H1 (cell line): ENCODE measurements around the gene NEK10. TPM values are rescaled to one million over a fixed set of nuclear protein-coding genes. Genes with fewer than 3 reads are reported as not detected.

Experiments
- CTCF ChIA-PET: fragments of 300-600 bp; sonication (Branson Sonifier 250); formaldehyde crosslinking; loops from one replicate; lab custom pipeline; 2021; ENCODE audit not compliant: partially characterized antibody; lab: Charles Lee
- POLR2A ChIA-PET: fragments of 300-600 bp; sonication (Branson Sonifier 250); formaldehyde crosslinking; loops from one replicate; lab custom pipeline; 2021; ENCODE audit warnings: inconsistent platforms; ENCODE audit not compliant: partially characterized antibody; lab: Charles Lee
- DNase-seq, 2 experiments: peaks; one replicate each; pipeline versions ENCODE4 v3.0.0 to v3.0.0-alpha.2; 2010 to 2022; ENCODE audit warnings: low spot score in 2 of 2, low read depth in 1 of 2, mixed read lengths in 1 of 2
- FAIRE-seq: peaks from 2 replicates; lab custom pipeline; 2011; peaks lifted over from hg19 to GRCh38; lab: Jason Lieb, UNC
- H2AFZ ChIP-seq: 2 replicates; pipeline ENCODE4 v1.8.1; 2012; ENCODE audit warnings: low read length, inconsistent platforms
- H2AK5ac ChIP-seq: 2 replicates; pipeline ENCODE4 v1.6.1; 2013; ENCODE audit warnings: low read depth, low read length
- H2BK120ac ChIP-seq: replicated peaks from 2 replicates; pipeline ENCODE3; 2013; ENCODE audit warnings: low read depth, low read length, inconsistent platforms
- H2BK12ac ChIP-seq: 2 replicates; pipeline ENCODE4 v1.6.1; 2013; ENCODE audit warnings: low read depth, low read length
- H2BK15ac ChIP-seq: 2 replicates; pipeline ENCODE4 v1.6.1; 2013; ENCODE audit warnings: low read length
- H2BK20ac ChIP-seq: 2 replicates; pipeline ENCODE4 v1.6.1; 2013; ENCODE audit warnings: low read length
- H2BK5ac ChIP-seq: 2 replicates; pipeline ENCODE4 v1.6.1; 2013; ENCODE audit warnings: low read depth, low read length
- H3K14ac ChIP-seq: 2 replicates; pipeline ENCODE4 v1.6.1; 2013; ENCODE audit warnings: inconsistent platforms; ENCODE audit not compliant: insufficient read length
- H3K18ac ChIP-seq: 2 replicates; pipeline ENCODE4 v1.6.1; 2013; ENCODE audit warnings: low read length; ENCODE audit errors: extremely low read depth
- H3K23ac ChIP-seq: 2 replicates; pipeline ENCODE4 v1.6.1; 2013; ENCODE audit warnings: inconsistent platforms; ENCODE audit not compliant: insufficient read length
- H3K23me2 ChIP-seq: 2 replicates; pipeline ENCODE4 v1.6.1; 2013; ENCODE audit warnings: low read depth, low read length
- H3K27ac ChIP-seq: 2 replicates; pipeline ENCODE4 v1.6.1; 2011; ENCODE audit warnings: low read depth, low read length, inconsistent platforms
- H3K27me3 ChIP-seq, 4 experiments: replicated peaks in 1 of 4; 1 replicate in 1 of 4; 2 replicates in 3 of 4; pipeline versions ENCODE4 v1.6.1 to v1.8.1; 2011 to 2013; ENCODE audit warnings: low read length in 3 of 4, mild to moderate bottlenecking in 3 of 4, inconsistent platforms in 2 of 4, mixed read lengths in 2 of 4, moderate library complexity in 1 of 4; ENCODE audit not compliant: control insufficient read depth in 3 of 4, insufficient read depth in 3 of 4; ENCODE audit errors: extremely low read depth in 1 of 4
- H3K36me3 ChIP-seq, 4 experiments: 2 replicates each; pipeline versions ENCODE4 v1.6.1 to v1.8.1; 2011 to 2013; ENCODE audit warnings: mild to moderate bottlenecking in 4 of 4, low read length in 3 of 4, moderate library complexity in 2 of 4, control low read depth in 1 of 4, inconsistent platforms in 1 of 4; ENCODE audit not compliant: insufficient read depth in 4 of 4, control insufficient read depth in 2 of 4
- H3K4ac ChIP-seq: replicated peaks from 2 replicates; pipeline ENCODE3; 2013; ENCODE audit warnings: low read length, low read depth, mixed read lengths, inconsistent platforms; ENCODE audit not compliant: insufficient read length
- H3K4me1 ChIP-seq, 4 experiments: replicated peaks in 1 of 4; 1 replicate in 1 of 4; 2 replicates in 3 of 4; pipeline versions ENCODE4 v1.6.1 to v1.8.1; 2011 to 2013; ENCODE audit warnings: low read length in 3 of 4, inconsistent platforms in 2 of 4, mixed read lengths in 1 of 4; ENCODE audit not compliant: insufficient read depth in 4 of 4, control insufficient read depth in 3 of 4
- H3K4me2 ChIP-seq, 2 experiments: 2 replicates each; pipeline versions ENCODE4 v1.6.1 to v1.8.1; 2011 to 2013; ENCODE audit warnings: low read depth in 2 of 2, low read length in 2 of 2, control low read depth in 1 of 2, inconsistent platforms in 1 of 2, mild to moderate bottlenecking in 1 of 2; ENCODE audit not compliant: insufficient read depth in 1 of 2
- H3K4me3 ChIP-seq, 4 experiments: fragments of 200-600, 300-600 bp in 1 of 4; sonication (generic), shearing (Covaris generic), sonication (Bioruptor Twin) in 1 of 4; 2 replicates each; pipeline versions ENCODE4 v1.5.1 to v1.8.1; 2011 to 2016; ENCODE audit warnings: low read length in 4 of 4, low read depth in 3 of 4, control low read depth in 2 of 4, inconsistent platforms in 2 of 4, mild to moderate bottlenecking in 2 of 4, mixed read lengths in 1 of 4, moderate library complexity in 1 of 4; ENCODE audit not compliant: insufficient read depth in 2 of 4; ENCODE audit errors: extremely low read depth in 1 of 4
- H3K56ac ChIP-seq: replicated peaks from 2 replicates; pipeline ENCODE3; 2013; ENCODE audit warnings: low read depth, mild to moderate bottlenecking, mixed read lengths, low read length, inconsistent platforms; ENCODE audit not compliant: insufficient read length
- H3K79me1 ChIP-seq: 2 replicates; pipeline ENCODE4 v1.6.1; 2013; ENCODE audit warnings: low read depth, low read length, control low read depth
- H3K79me2 ChIP-seq, 2 experiments: 2 replicates each; pipeline versions ENCODE4 v1.6.1 to v1.8.1; 2012 to 2013; ENCODE audit warnings: low read length in 2 of 2, mild to moderate bottlenecking in 2 of 2, inconsistent platforms in 1 of 2; ENCODE audit not compliant: insufficient read depth in 2 of 2, control insufficient read depth in 1 of 2
- H3K9ac ChIP-seq, 4 experiments: replicated peaks in 1 of 4; 1 replicate in 1 of 4; 2 replicates in 3 of 4; pipeline versions ENCODE4 v1.6.1 to v1.8.1; 2011 to 2013; ENCODE audit warnings: low read depth in 3 of 4, low read length in 3 of 4, control low read depth in 2 of 4, mild to moderate bottlenecking in 2 of 4, moderate library complexity in 2 of 4, inconsistent platforms in 1 of 4; ENCODE audit errors: extremely low read depth in 1 of 4
- H3K9me3 ChIP-seq, 2 experiments: 2 replicates each; pipeline versions ENCODE4 v1.6.1 to v1.8.1; 2012 to 2013; ENCODE audit warnings: mild to moderate bottlenecking in 2 of 2, moderate library complexity in 2 of 2, control low read depth in 1 of 2, inconsistent platforms in 1 of 2, low read depth in 1 of 2, low read length in 1 of 2, mixed read lengths in 1 of 2; ENCODE audit not compliant: insufficient read depth in 2 of 2
- H4K20me1 ChIP-seq, 2 experiments: replicated peaks in 1 of 2; 2 replicates each; pipeline versions ENCODE3 to v1.8.1; 2011 to 2013; ENCODE audit warnings: inconsistent platforms in 2 of 2, low read length in 2 of 2, mild to moderate bottlenecking in 1 of 2; ENCODE audit not compliant: insufficient read depth in 2 of 2, control insufficient read depth in 1 of 2
- H4K5ac ChIP-seq: 2 replicates; pipeline ENCODE4 v1.6.1; 2013; ENCODE audit warnings: low read length, low read depth, mixed read lengths, inconsistent platforms; ENCODE audit not compliant: insufficient read length
- H4K8ac ChIP-seq: 2 replicates; pipeline ENCODE4 v1.8.0; 2013; ENCODE audit warnings: mild to moderate bottlenecking, moderate library complexity, low read length, inconsistent platforms; ENCODE audit not compliant: insufficient read depth; ENCODE audit errors: extremely low read depth
- H4K91ac ChIP-seq: replicated peaks from 2 replicates; pipeline ENCODE3; 2013; ENCODE audit warnings: low read length, mixed read lengths, inconsistent platforms; ENCODE audit not compliant: insufficient read length
- BCL11A ChIP-seq, 2 experiments: IDR thresholded peaks; one replicate each; pipeline ENCODE4 v1.6.1; 2011; ENCODE audit warnings: low read depth in 2 of 2, low read length in 2 of 2, mild to moderate bottlenecking in 2 of 2
- EP300 ChIP-seq, 2 experiments: IDR thresholded peaks; 1 replicate in 1 of 2; 2 replicates in 1 of 2; pipeline ENCODE4 v1.6.1; 2011 to 2012; ENCODE audit warnings: low read depth in 2 of 2, low read length in 2 of 2, mild to moderate bottlenecking in 2 of 2, borderline replicate concordance in 1 of 2, inconsistent platforms in 1 of 2, moderate library complexity in 1 of 2
- SRF ChIP-seq: IDR thresholded peaks from 2 replicates; pipeline ENCODE4 v1.6.1; 2011; ENCODE audit warnings: mild to moderate bottlenecking, low read depth, low read length, moderate library complexity
- WGBS, 2 experiments: shearing (Covaris generic) in 1 of 2; methylation state at CpG; one replicate each; pipeline versions ENCODE4 v1.1.6 to v1.1.7; 2013 to 2015; ENCODE audit warnings: low lambda C conversion rate in 2 of 2, mixed read lengths in 2 of 2, inconsistent platforms in 1 of 2, low coverage in 1 of 2, missing lambda C conversion rate in 1 of 2; ENCODE audit not compliant: insufficient replicate concordance in 2 of 2, insufficient coverage in 1 of 2, insufficient read length in 1 of 2; ENCODE audit errors: extremely low coverage in 1 of 2, missing lambda C conversion rate in 1 of 2; 5-methylcytosine and 5-hydroxymethylcytosine counted together
- polyA plus RNA-seq, 7 experiments: library from polyadenylated mRNA; depleted of rRNA in 3 of 7; stranded (reverse) in 5 of 7; unstranded in 2 of 7; fragments of >200 nt in 5 of 7; fragments of 200-250 nt in 2 of 7; gene quantifications; 1 replicate in 5 of 7; 2 replicates in 1 of 7; 4 replicates in 1 of 7; pipeline versions ENCODE4 v1.2.1 to v1.2.3, GENCODE V29; 2011 to 2013; ENCODE audit warnings: missing spikeins in 2 of 7, mixed read lengths in 2 of 7
- total RNA-seq: library from RNA; stranded (reverse); fragmentation: NEBNext Ultra II Directional; extraction: Animal tissue kit (Norgen Biotek cat#: 25700); gene quantifications from 2 replicates; pipeline ENCODE4 v1.2.1, GENCODE V29; 2021

NEK10 gene
- total and polyA plus RNA-seq, 2 of the 8 experiments (the other 6 are each of a cell fraction or from before 2014, with no cell fraction given): 0.18 to 0.50 TPM

DNA sequence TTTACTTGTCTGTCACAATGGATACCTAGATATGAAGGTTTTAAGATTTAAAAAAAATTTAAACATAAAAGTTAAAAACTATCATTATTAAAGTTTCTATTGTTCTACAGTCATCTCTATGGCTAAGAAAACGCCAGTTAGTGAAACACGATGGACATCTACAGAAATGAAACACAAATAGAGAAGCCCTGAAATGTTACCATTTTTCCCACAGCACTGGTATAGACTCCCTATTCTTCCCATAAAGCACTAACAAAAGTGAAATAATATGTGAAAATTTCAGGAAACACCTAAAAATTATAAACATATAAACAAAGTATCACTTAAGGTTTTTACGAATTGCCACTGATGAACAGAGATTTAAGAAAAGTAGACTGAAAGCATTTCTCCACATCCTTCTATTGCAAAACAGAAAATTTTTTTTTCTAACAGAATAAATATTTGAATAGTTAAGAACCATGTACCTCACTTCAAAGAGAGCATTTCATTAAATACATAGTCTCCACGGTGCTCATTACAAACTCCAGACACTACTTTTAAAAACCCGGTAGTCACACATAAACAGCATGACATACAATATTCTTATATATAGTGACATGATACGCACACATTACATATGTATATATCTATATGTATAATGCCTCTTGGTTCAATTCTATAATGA is 7.1 kb upstream of the NEK10 start:
- no peak overlapping the region for H2AK5ac ChIP-seq
- no peak overlapping the region for H2BK120ac ChIP-seq
- no peak overlapping the region for H2BK5ac ChIP-seq
- H3K18ac ChIP-seq: no peak overlapping the region
- no peak overlapping the region for H2BK12ac ChIP-seq
- no peaks in the 10 kb centered on the region; the same call in 1 of the 2 replicates for H3K23me2 ChIP-seq
- DNase-seq: no peak
- no peak overlapping the region for H4K8ac ChIP-seq
- H4K5ac ChIP-seq: no peak overlapping the region
- CTCF ChIA-PET: no interaction called here
- no peak overlapping the region for H3K14ac ChIP-seq
- peaks cover 0 to 13% (median 8%) of the 10 kb centered on the region in 4 experiments; a peak in 4 of 8 replicates for H3K36me3 ChIP-seq
- no peak overlapping the region for H2BK15ac ChIP-seq
- H2BK20ac ChIP-seq: no peak overlapping the region
- H4K91ac ChIP-seq: no peak overlapping the region
- TF ChIP-seq SRF (no peak), BCL11A (IDR thresholded peaks at IDR 0.05; ENCODE audit: low read depth in 2 of 2, low read length in 2 of 2) (no peak), EP300 (IDR thresholded peaks at IDR 0.05; ENCODE audit: borderline replicate concordance in 1 of 2, low read depth in 2 of 2, low read length in 2 of 2) (no peak)
- TF ChIP-seq, all 59 proteins: peak for 0
- no peaks in the 10 kb centered on the region for H4K20me1 ChIP-seq
- H3K4me1 ChIP-seq: no peaks in the 10 kb centered on the region
- 90% methylated on average over 6 of the region's 6 CpGs; no CpG with 5 or more reads in 1 of the 2 experiments for WGBS, 2 experiments
- no peak overlapping the region for H3K4ac ChIP-seq
- POLR2A ChIA-PET: no interaction called here
- no peak overlapping the region for H3K56ac ChIP-seq
- H3K27ac ChIP-seq: no peak overlapping the region
- no peaks in the 10 kb centered on the region for H3K79me1 ChIP-seq
- H3K4me2 ChIP-seq: no peak overlapping the region
- no peak overlapping the region for H2AFZ ChIP-seq
- no peak overlapping the region for H3K4me3 ChIP-seq
- H3K9ac ChIP-seq: no peak overlapping the region
- H3K79me2 ChIP-seq: no peaks in the 10 kb centered on the region
- H3K9me3 ChIP-seq: no peaks in the 10 kb centered on the region
- no peak for FAIRE-seq
- H3K27me3 ChIP-seq: no peaks in the 10 kb centered on the region
- H3K23ac ChIP-seq: no peak overlapping the region
